ENCODE results near the gene ZPLD1. TPM values are rescaled to one million over a fixed set of nuclear protein-coding genes. Genes with fewer than 3 reads are reported as not detected.

ZPLD1 gene
- total RNA-seq, 1 experiment from 2014 or later, result not detected

GRCh38 chr3:102497571-102497970, 62.8 kb downstream of the ZPLD1 start:
- no peak overlapping the region for H3K4me3 Mint-ChIP-seq
- H3K36me3 Mint-ChIP-seq (ENCODE audit: insufficient read depth in 1 of 3, low read depth in 3 of 3), result peaks cover 0 to 6% (median 0%) of the 10 kb centered on the region in 3 experiments; a peak in 2 of 7 replicates

More at GRCh38 chr3:102497571-102497970, 62.8 kb downstream of the ZPLD1 start:
- Histone ChIP-seq H4K8ac (replicated peaks; ENCODE audit: insufficient read length, low read depth, low read length) (no peak overlapping the region), H4K5ac (ENCODE audit: insufficient read length, low read depth, low read length) (no peak overlapping the region), H3K27ac (ENCODE audit: insufficient read length, low read depth, low read length) (no peak overlapping the region), H3K56ac (ENCODE audit: insufficient read length, low read depth, low read length) (no peak overlapping the region), H2AFZ (ENCODE audit: low read length) (no peak overlapping the region), H2BK5ac (ENCODE audit: insufficient read length, low read length) (no peak overlapping the region), H3T11ph (ENCODE audit: low read length) (no peak overlapping the region), H4K91ac (ENCODE audit: insufficient read length, low read depth, low read length) (no peak overlapping the region), H3K27me3 (ENCODE audit: insufficient read depth, low read length) (no peaks in the 10 kb centered on the region), H3K79me1 (ENCODE audit: insufficient read depth, low read depth, low read length, poor library complexity, severe bottlenecking) (no peaks in the 10 kb centered on the region), H3K79me2 (ENCODE audit: insufficient read depth, low read length) (no peaks in the 10 kb centered on the region), H3K4me2 (ENCODE audit: insufficient read depth, insufficient read length, low read length) (no peak overlapping the region), H3K23ac (ENCODE audit: insufficient read length, low read depth, low read length) (no peak overlapping the region), H2BK15ac (ENCODE audit: low read depth, low read length) (no peak overlapping the region), H2BK120ac (ENCODE audit: low read depth, low read length, poor library complexity, severe bottlenecking) (no peak overlapping the region), H2BK12ac (ENCODE audit: insufficient read length, low read depth, low read length) (no peak overlapping the region), H3K18ac (ENCODE audit: insufficient read length, low read depth, low read length) (no peak overlapping the region), H3K14ac (ENCODE audit: insufficient read depth, low read length) (no peak overlapping the region), H4K20me1 (ENCODE audit: control insufficient read depth, insufficient read depth, insufficient read length) (no peaks in the 10 kb centered on the region), H2BK20ac (ENCODE audit: low read depth, low read length, poor library complexity, severe bottlenecking) (no peak overlapping the region), H3K4ac (ENCODE audit: low read depth, low read length) (no peak overlapping the region), H3K4me1 (ENCODE audit: insufficient read depth, low read length) (no peaks in the 10 kb centered on the region), H3K9ac (ENCODE audit: extremely low read depth, insufficient read length, low read length) (no peak overlapping the region), H2AK5ac (ENCODE audit: insufficient read length, low read length) (no peak overlapping the region), H3K23me2 (ENCODE audit: insufficient read length, low read depth, low read length, poor library complexity, severe bottlenecking) (no peaks in the 10 kb centered on the region), H3K9me3 (ENCODE audit: control insufficient read depth, low read depth, low read length) (no peaks in the 10 kb centered on the region)
- peaks cover 7 to 8% of the 10 kb centered on the region in 2 experiments for H3K4me1 Mint-ChIP-seq
- no peaks in the 10 kb centered on the region for H3K27me3 Mint-ChIP-seq (ENCODE audit: low read depth)
- TF ChIP-seq CTCF (conservative IDR thresholded peaks at IDR 0.05), result no peak
- no peak for DNase-seq
- no peak overlapping the region for H3K27ac Mint-ChIP-seq
- H3K9me3 Mint-ChIP-seq, result peaks cover 3 to 7% of the 10 kb centered on the region in 2 experiments; a peak in 2 of 5 replicates
- no CpG with 5 or more reads among the region's 3 CpGs for WGBS (ENCODE audit: extremely low coverage, insufficient read length, low lambda C conversion rate)

All from H9 (cell line).